GM10266 (cell line): ENCODE measurements around the gene SRRM3.
"Not testable (repeated sequence)": the region's sequence is repeated elsewhere in the genome, so short reads cannot be mapped to it uniquely, and the experiment has no call there.

ENCODE experiments used
- DNase-seq: peaks from one replicate; pipeline ENCODE4 v3.0.0; 2012; ENCODE audit errors: extremely low spot score
- TF ChIP-seq, protein P1 (sequence below): IDR thresholded peaks from 2 replicates; pipeline ENCODE4 v1.5.1; 2012; ENCODE audit warnings: mild to moderate bottlenecking, low read depth; ENCODE audit not compliant: control insufficient read depth, insufficient read depth; ENCODE audit errors: missing control alignments

Gene SRRM3

DNA sequence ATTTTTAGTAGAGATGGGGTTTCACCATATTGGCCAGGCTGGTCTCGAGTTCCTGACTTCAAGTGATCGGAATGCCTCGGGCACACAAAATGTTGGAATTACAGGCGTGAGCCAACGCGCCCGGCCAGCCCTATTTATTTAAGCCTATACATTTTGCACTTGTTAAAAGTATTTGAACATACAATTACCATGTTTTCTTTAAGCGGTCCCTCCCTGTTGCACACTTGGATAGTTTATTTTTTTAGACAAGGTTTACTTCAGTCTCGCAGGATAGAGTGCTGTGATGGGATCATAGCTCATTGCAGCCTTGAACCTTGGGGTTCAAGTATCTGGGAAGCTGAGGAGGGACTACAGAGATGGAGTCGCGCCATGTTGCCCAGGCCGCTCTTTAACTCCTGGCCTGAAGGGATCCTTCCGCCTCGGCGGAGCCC lies 35.7 kb upstream of the SRRM3 start:
- DNase-seq, result no peak
- TF ChIP-seq, protein P1, sequence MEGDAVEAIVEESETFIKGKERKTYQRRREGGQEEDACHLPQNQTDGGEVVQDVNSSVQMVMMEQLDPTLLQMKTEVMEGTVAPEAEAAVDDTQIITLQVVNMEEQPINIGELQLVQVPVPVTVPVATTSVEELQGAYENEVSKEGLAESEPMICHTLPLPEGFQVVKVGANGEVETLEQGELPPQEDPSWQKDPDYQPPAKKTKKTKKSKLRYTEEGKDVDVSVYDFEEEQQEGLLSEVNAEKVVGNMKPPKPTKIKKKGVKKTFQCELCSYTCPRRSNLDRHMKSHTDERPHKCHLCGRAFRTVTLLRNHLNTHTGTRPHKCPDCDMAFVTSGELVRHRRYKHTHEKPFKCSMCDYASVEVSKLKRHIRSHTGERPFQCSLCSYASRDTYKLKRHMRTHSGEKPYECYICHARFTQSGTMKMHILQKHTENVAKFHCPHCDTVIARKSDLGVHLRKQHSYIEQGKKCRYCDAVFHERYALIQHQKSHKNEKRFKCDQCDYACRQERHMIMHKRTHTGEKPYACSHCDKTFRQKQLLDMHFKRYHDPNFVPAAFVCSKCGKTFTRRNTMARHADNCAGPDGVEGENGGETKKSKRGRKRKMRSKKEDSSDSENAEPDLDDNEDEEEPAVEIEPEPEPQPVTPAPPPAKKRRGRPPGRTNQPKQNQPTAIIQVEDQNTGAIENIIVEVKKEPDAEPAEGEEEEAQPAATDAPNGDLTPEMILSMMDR, result no peak

DNA sequence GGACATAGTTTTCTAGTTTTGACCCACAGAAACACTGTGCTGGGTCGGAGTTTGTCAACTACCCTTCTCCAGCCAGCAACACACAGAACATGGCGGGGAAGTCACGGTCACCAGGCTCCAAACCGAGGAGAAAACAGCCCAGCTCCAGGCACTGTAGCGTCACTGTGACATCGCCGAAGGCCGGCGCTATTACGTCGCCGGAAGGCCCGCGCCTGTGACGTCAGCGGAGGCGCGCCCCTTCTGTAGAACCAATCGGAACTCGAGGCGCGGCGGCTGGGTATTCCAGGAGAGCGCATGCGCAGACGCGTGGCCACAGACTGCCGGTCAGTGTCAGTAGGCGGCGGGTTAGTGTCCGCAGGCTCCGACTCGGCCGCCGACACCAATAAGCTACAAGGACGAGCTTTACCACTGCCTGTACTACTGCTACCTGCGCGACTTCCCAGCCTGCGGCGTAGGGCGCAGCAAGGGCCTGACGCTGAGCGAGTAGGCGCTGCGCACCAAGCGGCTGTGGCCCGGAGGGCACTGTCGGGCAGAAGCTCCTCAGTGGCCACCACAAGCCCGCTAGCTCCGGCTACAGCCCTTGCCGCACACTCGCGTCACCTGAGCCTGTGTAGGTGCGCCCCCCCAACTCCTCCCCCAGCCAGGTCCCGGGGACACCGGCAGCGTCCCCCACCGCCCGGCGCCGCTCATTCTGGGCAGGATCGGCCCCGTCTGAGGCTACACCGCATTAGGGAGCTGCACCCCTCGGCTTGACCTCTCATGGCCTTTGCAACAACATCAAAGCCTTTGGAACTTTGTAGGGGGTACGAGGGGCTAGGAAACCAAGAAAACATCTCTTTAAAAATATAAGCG lies 35.1 kb upstream of the SRRM3 start:
- TF ChIP-seq, protein P1, result no peak
- DNase-seq, result peak; percentile 92

DNA sequence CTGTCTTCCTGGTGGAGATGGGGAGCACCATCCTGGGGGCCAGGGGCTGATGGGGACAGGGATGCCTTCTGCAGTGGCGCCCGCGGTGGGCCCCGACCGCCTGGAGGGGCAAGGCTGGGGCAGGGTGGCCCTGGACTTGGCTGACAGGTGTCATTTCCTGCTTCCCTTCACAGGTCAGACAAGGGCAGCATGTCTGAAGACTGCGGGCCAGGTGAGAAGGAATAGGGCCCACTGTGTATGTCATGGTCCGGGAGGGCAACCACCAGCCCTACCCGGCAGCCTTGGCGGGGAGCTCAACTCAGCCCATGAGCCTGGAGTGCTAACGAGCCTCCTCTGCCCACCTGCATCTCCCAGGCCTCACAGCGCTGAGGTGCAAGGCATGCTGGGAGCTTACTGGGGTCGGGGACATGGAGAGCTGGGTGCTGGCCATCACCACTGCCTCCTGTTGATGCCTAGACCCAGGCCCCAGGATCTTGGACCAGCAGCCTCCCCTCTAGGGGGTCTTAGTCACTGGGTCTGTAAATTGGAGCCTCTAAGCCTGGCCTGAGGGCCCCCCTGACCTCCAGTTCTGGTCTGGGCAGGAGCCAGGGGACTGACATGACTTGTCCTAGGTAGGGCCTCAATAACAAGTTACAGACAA lies 28.0 kb upstream of the SRRM3 start:
- no peak for DNase-seq
- TF ChIP-seq, protein P1, result no peak

GRCh38 chr7:76176951-76177350 lies 24.7 kb upstream of the SRRM3 start:
- DNase-seq, result not testable (repeated sequence)

- no peak for DNase-seq
- TF ChIP-seq, protein P1, result no peak
Measured at GRCh38 chr7:76179686-76180085, 22.0 kb upstream of the SRRM3 start.

GRCh38 chr7:76182225-76182960 lies 19.3 kb upstream of the SRRM3 start:
- DNase-seq, result no peak
- TF ChIP-seq, protein P1, result no peak

DNA sequence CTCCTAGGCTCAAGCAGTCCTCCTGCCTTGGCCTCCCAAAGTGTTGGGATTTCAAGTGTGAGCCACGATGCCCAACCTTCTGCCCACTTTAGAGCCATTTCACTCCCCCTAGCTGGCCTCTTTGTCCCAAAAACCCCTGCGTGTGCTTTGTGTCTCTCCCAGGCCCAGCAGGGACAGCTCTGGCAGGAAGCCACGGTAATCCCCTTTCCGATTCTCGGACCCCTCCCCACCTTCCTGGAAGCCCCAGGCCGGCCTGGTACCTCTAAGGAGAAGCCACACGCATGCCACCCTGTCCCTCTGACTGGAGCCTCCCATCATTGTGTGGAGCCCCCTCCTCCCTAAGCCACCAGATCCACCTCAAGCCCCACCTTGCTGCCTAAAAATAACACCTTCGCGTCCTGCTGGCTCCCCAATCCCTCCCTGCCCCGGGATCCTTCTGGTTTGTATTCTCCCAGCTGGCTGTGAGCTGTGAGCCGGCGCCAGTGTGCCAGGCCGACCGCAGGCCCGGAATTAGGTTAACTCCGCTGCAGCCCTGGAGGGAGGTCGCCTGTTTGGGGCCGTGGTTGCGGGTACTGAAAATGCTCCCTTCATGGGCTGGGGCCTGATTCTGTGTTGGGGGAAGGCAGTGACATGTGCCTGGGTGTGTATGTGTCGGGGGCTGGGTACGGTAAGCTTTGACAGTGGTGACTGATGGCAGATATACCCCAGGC lies 16.4 kb upstream of the SRRM3 start:
- TF ChIP-seq, protein P1, result no peak

More for the DNA sequence above, 16.4 kb upstream of the SRRM3 start:
- DNase-seq, result no peak
